Measurements from ENCODE around the gene FAM47E.

- no peak for TF ChIP-seq EZH2 (IDR thresholded peaks at IDR 0.05; ENCODE audit: low read depth, low read length, severe bottlenecking)
- no peak for TF ChIP-seq POLR2A (IDR thresholded peaks at IDR 0.05; ENCODE audit: control extremely low read depth in 1 of 2, low read depth in 2 of 2, low read length in 2 of 2)
- TF ChIP-seq CTCF (IDR thresholded peaks at IDR 0.05; ENCODE audit: control extremely low read depth in 1 of 3, insufficient read depth in 1 of 3, low read depth in 1 of 3, low read length in 3 of 3), result no peak
- TF ChIP-seq NRF1 (IDR thresholded peaks at IDR 0.05; ENCODE audit: low read depth, low read length), result no peak
These were observed 44.8 kb downstream of the FAM47E start for GRCh38 chr4:76296286-76296820.

Measured in H1 (cell line).